Neuronal stem cell (in vitro differentiated cells): ENCODE results near the gene FAM111A. TPM values are rescaled to one million over a fixed set of nuclear protein-coding genes. Genes with fewer than 3 reads are reported as not detected.
"Not testable (repeated sequence)": the region's sequence is repeated elsewhere in the genome, so short reads cannot be mapped to it uniquely, and the experiment has no call there.

Experiments
- DNase-seq: peaks from one replicate; pipeline ENCODE4 v3.0.0-alpha.2; 2013; ENCODE audit warnings: low spot score
- H2AFZ ChIP-seq: one replicate; pipeline ENCODE4 v1.6.1; 2013; ENCODE audit warnings: mild to moderate bottlenecking, low read length, inconsistent platforms
- H2AK5ac ChIP-seq: 2 replicates; pipeline ENCODE4 v1.6.1; 2013; ENCODE audit warnings: low read depth, mild to moderate bottlenecking, inconsistent platforms, low read length, moderate library complexity, mixed read lengths
- H2BK120ac ChIP-seq: 2 replicates; pipeline ENCODE4 v1.6.1; 2013; ENCODE audit warnings: low read depth, mild to moderate bottlenecking, inconsistent platforms, low read length, moderate library complexity, mixed read lengths
- H2BK12ac ChIP-seq: one replicate; pipeline ENCODE4 v1.6.1; 2013; ENCODE audit warnings: low read length, inconsistent platforms
- H2BK15ac ChIP-seq: 2 replicates; pipeline ENCODE4 v1.6.1; 2013; ENCODE audit warnings: mild to moderate bottlenecking, low read length, inconsistent platforms, mixed read lengths
- H2BK5ac ChIP-seq: one replicate; pipeline ENCODE4 v1.6.1; 2013; ENCODE audit warnings: inconsistent platforms, mild to moderate bottlenecking, low read length, moderate library complexity
- H3K14ac ChIP-seq: one replicate; pipeline ENCODE4 v1.6.1; 2013; ENCODE audit warnings: low read length, inconsistent platforms
- H3K18ac ChIP-seq: 2 replicates; pipeline ENCODE4 v1.6.1; 2013; ENCODE audit warnings: low read length, inconsistent platforms
- H3K23ac ChIP-seq: 2 replicates; pipeline ENCODE4 v1.6.1; 2013; ENCODE audit warnings: low read depth, mild to moderate bottlenecking, mixed read lengths, low read length, inconsistent platforms; ENCODE audit not compliant: poor library complexity
- H3K27ac ChIP-seq: replicated peaks from 3 replicates; pipeline ENCODE4 v1.5.1; 2013; ENCODE audit warnings: low read length, inconsistent platforms
- H3K27me3 ChIP-seq, 3 experiments: 2 replicates each; pipeline ENCODE4 v1.6.1; 2013; ENCODE audit warnings: low read length in 3 of 3, mild to moderate bottlenecking in 2 of 3, inconsistent platforms in 1 of 3, low read depth in 1 of 3, mixed read lengths in 1 of 3, moderate library complexity in 1 of 3; ENCODE audit not compliant: control insufficient read depth in 3 of 3, insufficient read depth in 3 of 3
- H3K36me3 ChIP-seq, 2 donors: replicated peaks in 1 of 2; 2 replicates each; pipeline ENCODE4 v1.6.1; 2013; ENCODE audit warnings: low read length in 2 of 2; ENCODE audit not compliant: control insufficient read depth in 2 of 2, insufficient read depth in 2 of 2
- H3K4ac ChIP-seq: 2 replicates; pipeline ENCODE4 v1.6.1; 2013; ENCODE audit warnings: inconsistent platforms, mild to moderate bottlenecking, low read length, moderate library complexity
- H3K4me1 ChIP-seq, 2 donors: 1 replicate in 1 of 2; 2 replicates in 1 of 2; pipeline ENCODE4 v1.6.1; 2013; ENCODE audit warnings: low read length in 2 of 2, low read depth in 1 of 2; ENCODE audit not compliant: control insufficient read depth in 2 of 2, insufficient read depth in 1 of 2
- H3K4me2 ChIP-seq: one replicate; pipeline ENCODE4 v1.6.1; 2013; ENCODE audit warnings: mild to moderate bottlenecking, low read length, inconsistent platforms; ENCODE audit not compliant: insufficient read depth, poor library complexity, severe bottlenecking
- H3K4me3 ChIP-seq, 2 donors: 2 replicates each; pipeline ENCODE4 v1.5.1; 2013; ENCODE audit warnings: low read length in 2 of 2, mild to moderate bottlenecking in 2 of 2, inconsistent platforms in 1 of 2, moderate library complexity in 1 of 2
- H3K79me1 ChIP-seq: one replicate; pipeline ENCODE4 v1.6.1; 2013; ENCODE audit warnings: low read depth, mild to moderate bottlenecking, inconsistent platforms, low read length, moderate library complexity
- H3K9ac ChIP-seq: one replicate; pipeline ENCODE4 v1.6.1; 2013; ENCODE audit warnings: mild to moderate bottlenecking, low read depth, low read length, inconsistent platforms; ENCODE audit not compliant: poor library complexity
- H3K9me3 ChIP-seq, 2 donors: replicated peaks in 1 of 2; 2 replicates each; pipeline versions ENCODE3 to v1.6.1; 2013; ENCODE audit warnings: low read length in 2 of 2, mild to moderate bottlenecking in 2 of 2, inconsistent platforms in 1 of 2, low read depth in 1 of 2, mixed read lengths in 1 of 2, moderate library complexity in 1 of 2; ENCODE audit not compliant: control insufficient read depth in 2 of 2, insufficient read depth in 1 of 2
- H4K8ac ChIP-seq: one replicate; pipeline ENCODE4 v1.6.1; 2013; ENCODE audit warnings: low read depth, mild to moderate bottlenecking, inconsistent platforms, low read length, moderate library complexity
- H4K91ac ChIP-seq: one replicate; pipeline ENCODE4 v1.6.1; 2013; ENCODE audit warnings: low read length, low read depth, mild to moderate bottlenecking, inconsistent platforms; ENCODE audit not compliant: poor library complexity
- WGBS, 2 donors: extraction: QIAGEN DNeasy Blood & Tissue Kit; methylation state at CpG; one replicate each; pipeline ENCODE4 v1.1.7; 2013; ENCODE audit warnings: missing lambda C conversion rate in 2 of 2, mixed read lengths in 1 of 2; ENCODE audit not compliant: insufficient read length in 2 of 2, insufficient replicate concordance in 1 of 2; ENCODE audit errors: extremely low coverage in 2 of 2; 5-methylcytosine and 5-hydroxymethylcytosine counted together
- polyA plus RNA-seq, 2 experiments: library from polyadenylated mRNA; stranded (reverse); fragments of 200-250 nt; gene quantifications; one replicate each; pipeline ENCODE4 v1.2.3, GENCODE V29; 2013

FAM111A gene
- 16.9 TPM for polyA plus RNA-seq (2013, experiment 1 of 2)
- polyA plus RNA-seq (2013, experiment 2 of 2): 17.1 TPM

GRCh38 chr11:59142530-59143507 lies at the start of gene FAM111A:
Gene FAM111A (plus strand): TSS chr11:59142856. CDS start chr11:59148873, 6,017 bp downstream.
- Histone ChIP-seq H3K18ac (peak within 1 kb of the TSS; percentile 93), H3K14ac (no peak within 1 kb of the TSS), H2BK120ac (no peak within 1 kb of the TSS), H4K8ac (no peak within 1 kb of the TSS), H3K4me2 (peak within 1 kb of the TSS; percentile 77), H3K79me1 (no peaks in the 10 kb centered on the region), H2BK12ac (no peak within 1 kb of the TSS), H4K91ac (peak within 1 kb of the TSS; percentile 22), H3K4me1 (peaks cover 4 to 5% of the 10 kb centered on the region in 2 donors), H3K4me3 (peak within 1 kb of the TSS; percentile 57 to 88), H2AK5ac (no peak within 1 kb of the TSS), H2AFZ (peak within 1 kb of the TSS; percentile 96), H3K9ac (peak within 1 kb of the TSS; percentile 64), H2BK5ac (peak within 1 kb of the TSS; percentile 57), H3K36me3 (peaks cover 0 to 12% of the 10 kb centered on the region in 2 donors), H3K4ac (no peak within 1 kb of the TSS), H3K9me3 (no peaks in the 10 kb centered on the region), H3K27ac (peak within 1 kb of the TSS; percentile 44), H3K27me3 (peaks cover 0 to 9% (median 0%) of the 10 kb centered on the region in 3 experiments), H2BK15ac (peak within 1 kb of the TSS; percentile 73), H3K23ac (peak within 1 kb of the TSS; percentile 61)
- DNase-seq: peak; percentile 57
- WGBS, 2 donors: no CpG with 5 or more reads among the region's 50 CpGs

GRCh38 chr11:59093576-59093975 lies 49.1 kb upstream of the FAM111A start:
- H3K18ac ChIP-seq, H2BK15ac ChIP-seq, H2BK12ac ChIP-seq, H2BK120ac ChIP-seq, H3K4me2 ChIP-seq, H3K36me3 ChIP-seq, H3K79me1 ChIP-seq, H3K4ac ChIP-seq, H3K27ac ChIP-seq, H3K14ac ChIP-seq, H2BK5ac ChIP-seq, H3K4me3 ChIP-seq, H2AK5ac ChIP-seq, H3K23ac ChIP-seq, H3K4me1 ChIP-seq, DNase-seq, H3K27me3 ChIP-seq, H4K8ac ChIP-seq, H3K9me3 ChIP-seq, H3K9ac ChIP-seq, H2AFZ ChIP-seq, H4K91ac ChIP-seq: not testable (repeated sequence)

GRCh38 chr11:59095225-59095624 lies 47.4 kb upstream of the FAM111A start:
- H4K91ac ChIP-seq: not testable (repeated sequence)

GRCh38 chr11:59095972-59096575 lies 46.6 kb upstream of the FAM111A start:
- not testable (repeated sequence) for H3K36me3 ChIP-seq, H4K8ac ChIP-seq, H2AFZ ChIP-seq, H2AK5ac ChIP-seq, H3K9ac ChIP-seq, H3K23ac ChIP-seq, H2BK120ac ChIP-seq, H4K91ac ChIP-seq, H2BK12ac ChIP-seq, H3K9me3 ChIP-seq, H3K4me2 ChIP-seq, H3K4me3 ChIP-seq, H2BK15ac ChIP-seq, H3K27me3 ChIP-seq, DNase-seq, H3K4ac ChIP-seq, H3K14ac ChIP-seq, H3K27ac ChIP-seq, H2BK5ac ChIP-seq, H3K4me1 ChIP-seq, H3K18ac ChIP-seq, H3K79me1 ChIP-seq
- no CpG with 5 or more reads among the region's 5 CpGs for WGBS, 2 donors

More at GRCh38 chr11:59095225-59095624, 47.4 kb upstream of the FAM111A start:
- H3K4ac ChIP-seq, H2BK120ac ChIP-seq, H3K18ac ChIP-seq, H3K4me2 ChIP-seq, H2BK5ac ChIP-seq, H2AFZ ChIP-seq, H3K23ac ChIP-seq, H4K8ac ChIP-seq, H3K4me1 ChIP-seq, DNase-seq, H3K27me3 ChIP-seq, H3K36me3 ChIP-seq, H2AK5ac ChIP-seq, H3K79me1 ChIP-seq, H3K9ac ChIP-seq, H2BK12ac ChIP-seq, H3K4me3 ChIP-seq, H3K14ac ChIP-seq, H3K9me3 ChIP-seq, H3K27ac ChIP-seq, H2BK15ac ChIP-seq: not testable (repeated sequence)
- no CpG with 5 or more reads among the region's 1 CpG for WGBS, 2 donors
